ENCODE data around the gene SPATA13. TPM values are rescaled to one million over a fixed set of nuclear protein-coding genes. Genes with fewer than 3 reads are reported as not detected.

SPATA13 gene
- total and polyA plus RNA-seq, 10 of the 15 experiments (the other 5 are each of a cell fraction or from before 2014, with no cell fraction given) = 2.4 to 11.1 (median 10.2) TPM

- TF ChIP-seq ZNF687 (IDR thresholded peaks at IDR 0.05) (no peak), IRF3 (IDR thresholded peaks at IDR 0.05) (no peak; the same call in 1 of the 2 replicates), IKZF1 (conservative IDR thresholded peaks at IDR 0.05) (no peak), SMARCA5 (IDR thresholded peaks at IDR 0.05) (no peak), CTCF (IDR thresholded peaks at IDR 0.05 in 2 of 3, conservative IDR thresholded peaks at IDR 0.05 in 1 of 3; ENCODE audit: control insufficient read depth in 2 of 3, extremely low read depth in 1 of 3, insufficient read depth in 1 of 3, low read depth in 3 of 3, low read length in 3 of 3) (peak; percentile 65 to 89 (median 71)), SMC3 (IDR thresholded peaks at IDR 0.05; ENCODE audit: borderline replicate concordance, low read length) (peak; percentile 95), MAX (IDR thresholded peaks at IDR 0.05; ENCODE audit: low read depth, low read length) (no peak), MYB (IDR thresholded peaks at IDR 0.05; ENCODE audit: borderline replicate concordance, low read depth, low read length) (no peak), BMI1 (IDR thresholded peaks at IDR 0.05; ENCODE audit: borderline replicate concordance) (no peak), FOXM1 (IDR thresholded peaks at IDR 0.05; ENCODE audit: low read depth, low read length) (no peak), POLR2AphosphoS2 (IDR thresholded peaks at IDR 0.05; ENCODE audit: low read depth, low read length) (no peak), SPI1 (IDR thresholded peaks at IDR 0.05; ENCODE audit: borderline replicate concordance, insufficient read depth, low read depth, low read length) (no peak), REST (IDR thresholded peaks at IDR 0.05; ENCODE audit: low read depth, low read length) (no peak), JUND (IDR thresholded peaks at IDR 0.05; ENCODE audit: low read depth, low read length) (no peak), TAF1 (IDR thresholded peaks at IDR 0.05; ENCODE audit: borderline replicate concordance, low read depth, low read length) (no peak), SP1 (IDR thresholded peaks at IDR 0.05; ENCODE audit: low read depth, low read length) (no peak), ATF2 (IDR thresholded peaks at IDR 0.05; ENCODE audit: low read length) (no peak)
Observed at GRCh38 chr13:24220086-24220703, 59.7 kb downstream of the SPATA13 start (continued).

Measured in GM12878 (cell line).